HG02943 (cell line): ENCODE results near the gene KCNJ1.

ENCODE experiments used
- ATAC-seq: cut with Tn5 transposase; IDR thresholded peaks from one replicate; pipeline ENCODE4 v1.9.1; 2021; ENCODE audit warnings: mild to moderate bottlenecking, low read depth, moderate library complexity; ENCODE audit not compliant: unreplicated experiment

KCNJ1 gene

DNA sequence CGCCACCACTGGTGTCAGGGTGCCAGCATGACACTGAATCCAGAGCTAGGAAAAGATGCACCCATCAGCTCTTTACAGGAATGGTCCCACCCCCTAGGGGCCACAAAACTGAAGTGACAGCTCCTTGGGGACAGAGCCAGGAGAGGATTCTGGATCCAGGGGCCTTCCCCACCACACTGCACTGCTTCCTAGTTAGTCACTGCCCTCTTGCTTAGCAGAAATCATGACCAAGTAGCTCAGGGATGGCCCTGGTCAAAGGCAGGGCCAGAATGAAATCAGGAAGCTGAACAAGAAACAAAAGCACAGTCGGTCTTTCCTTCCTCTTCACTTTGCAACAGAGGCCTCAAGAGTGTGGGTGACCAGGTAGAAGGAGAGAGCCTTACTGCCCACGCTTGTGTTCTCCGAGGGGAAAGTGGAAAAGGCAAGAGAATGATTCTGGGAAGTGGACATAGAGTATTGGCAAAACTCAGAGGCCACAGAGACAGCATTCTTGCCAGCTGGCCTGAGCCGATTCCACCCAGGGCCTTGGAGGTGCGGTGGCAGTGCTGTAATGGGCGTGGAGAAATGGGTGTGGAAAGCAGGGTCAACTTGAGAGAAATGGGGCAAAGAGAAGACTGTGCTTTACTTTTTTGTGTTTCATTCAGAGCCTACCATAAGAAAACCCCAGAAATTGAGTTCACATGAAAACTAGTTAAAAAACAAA, 39.8 kb downstream of the KCNJ1 start:
- no peak for ATAC-seq

GRCh38 chr11:128825050-128825784, 41.9 kb downstream of the KCNJ1 start:
- ATAC-seq = no peak

GRCh38 chr11:128824191-128825049, 42.7 kb downstream of the KCNJ1 start:
- no peak for ATAC-seq

DNA sequence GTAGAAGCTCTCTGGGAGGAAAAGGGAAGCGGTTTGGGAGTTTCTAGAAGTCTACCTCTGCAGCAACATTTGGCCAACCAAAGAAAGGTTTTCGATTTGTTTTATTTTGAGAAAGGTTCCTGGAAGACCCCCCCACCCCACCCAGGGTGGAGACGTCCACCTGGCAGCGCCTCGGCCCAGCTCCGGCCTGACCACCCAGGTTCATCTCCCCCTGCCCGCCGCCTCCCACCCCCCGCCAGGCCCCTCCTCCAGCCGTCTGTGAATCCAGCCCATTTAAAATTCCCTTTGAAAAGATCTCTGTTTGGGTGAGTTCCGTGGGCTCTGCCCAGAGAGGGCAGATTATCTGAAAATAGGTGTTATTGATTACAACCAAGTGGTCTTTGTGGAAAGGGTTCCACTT, 43.3 kb downstream of the KCNJ1 start:
- ATAC-seq = no peak

DNA sequence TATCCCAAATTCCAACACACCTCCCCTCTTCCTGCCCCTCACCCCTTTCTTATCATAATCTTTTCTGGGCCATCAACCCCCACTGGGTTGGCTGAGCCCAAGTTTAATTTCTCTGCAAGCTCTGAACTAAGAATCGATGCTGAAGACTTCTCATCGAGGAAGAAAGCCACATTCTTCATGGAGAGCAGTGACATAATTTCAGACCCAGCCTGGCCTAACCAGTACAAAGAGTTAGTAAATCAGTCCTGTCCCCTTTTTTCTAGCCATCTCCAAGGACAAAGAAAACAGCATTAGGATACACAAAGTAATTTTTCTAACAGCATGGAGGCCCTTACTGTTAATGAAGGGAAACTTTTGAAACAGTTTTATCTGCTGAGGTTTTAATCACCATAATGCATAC, 45.0 kb downstream of the KCNJ1 start:
- ATAC-seq = no peak

- ATAC-seq = no peak
Observed at GRCh38 chr11:128821556-128821955, 45.5 kb downstream of the KCNJ1 start.

GRCh38 chr11:128819198-128819597, 47.9 kb downstream of the KCNJ1 start:
- ATAC-seq = no peak

- no peak for ATAC-seq
Observed at GRCh38 chr11:128814856-128815705, 52.0 kb downstream of the KCNJ1 start.

DNA sequence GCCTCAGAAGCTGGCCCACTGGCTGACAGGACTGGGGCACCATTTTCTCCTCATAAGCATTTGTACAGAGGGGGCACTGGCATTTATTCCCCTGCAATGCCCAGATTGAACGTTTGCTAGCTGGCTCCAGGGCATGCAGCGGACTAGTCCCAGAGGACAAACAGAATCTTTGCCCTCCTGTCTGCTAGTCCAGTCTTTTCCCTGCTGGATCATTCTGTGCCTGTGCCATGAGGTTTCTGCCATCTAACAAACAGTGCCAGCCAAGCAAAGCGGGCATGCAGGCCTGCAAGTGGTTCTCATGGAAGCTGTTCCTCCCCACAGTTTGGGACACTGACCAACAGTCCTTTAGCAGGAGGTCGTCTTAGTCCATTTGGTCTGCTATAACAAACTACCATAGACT, 53.4 kb downstream of the KCNJ1 start:
- ATAC-seq = no peak

DNA sequence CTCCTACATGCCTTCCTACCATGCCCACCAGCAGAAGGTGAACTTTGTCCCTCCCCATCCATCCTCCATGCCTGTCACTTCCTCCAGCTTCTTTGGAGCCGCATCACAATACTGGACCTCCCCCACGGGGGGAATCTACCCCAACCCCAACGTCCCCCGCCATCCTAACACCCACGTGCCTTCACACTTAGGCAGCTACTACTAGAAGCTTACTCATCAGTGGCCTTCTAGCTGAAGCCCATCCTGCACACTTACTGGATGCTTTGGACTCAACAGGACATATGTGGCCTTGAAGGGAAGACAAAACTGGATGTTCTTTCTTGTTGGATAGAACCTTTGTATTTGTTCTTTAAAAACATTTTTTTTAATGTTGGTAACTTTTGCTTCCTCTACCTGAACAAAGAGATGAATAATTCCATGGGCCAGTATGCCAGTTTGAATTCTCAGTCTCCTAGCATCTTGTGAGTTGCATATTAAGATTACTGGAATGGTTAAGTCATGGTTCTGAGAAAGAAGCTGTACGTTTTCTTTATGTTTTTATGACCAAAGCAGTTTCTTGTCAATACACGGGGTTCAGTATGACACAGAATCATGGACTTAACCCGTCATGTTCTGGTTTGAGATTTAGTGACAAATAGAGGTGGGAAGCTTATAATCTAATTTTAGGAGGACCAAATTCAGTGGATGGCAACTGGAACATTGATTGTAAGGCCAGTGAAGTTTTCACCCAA, 56.1 kb downstream of the KCNJ1 start:
- no peak for ATAC-seq

GRCh38 chr11:128809128-128809527, 58.0 kb downstream of the KCNJ1 start:
- no peak for ATAC-seq

GRCh38 chr11:128807909-128808308, 59.2 kb downstream of the KCNJ1 start:
- ATAC-seq = no peak

- ATAC-seq = no peak
Observed at GRCh38 chr11:128806506-128807261, 60.4 kb downstream of the KCNJ1 start.

GRCh38 chr11:128804481-128804880, 62.6 kb downstream of the KCNJ1 start:
- no peak for ATAC-seq

- no peak for ATAC-seq
Observed at GRCh38 chr11:128803449-128804245, 63.4 kb downstream of the KCNJ1 start.

GRCh38 chr11:128803011-128803410, 64.1 kb downstream of the KCNJ1 start:
- ATAC-seq = no peak

DNA sequence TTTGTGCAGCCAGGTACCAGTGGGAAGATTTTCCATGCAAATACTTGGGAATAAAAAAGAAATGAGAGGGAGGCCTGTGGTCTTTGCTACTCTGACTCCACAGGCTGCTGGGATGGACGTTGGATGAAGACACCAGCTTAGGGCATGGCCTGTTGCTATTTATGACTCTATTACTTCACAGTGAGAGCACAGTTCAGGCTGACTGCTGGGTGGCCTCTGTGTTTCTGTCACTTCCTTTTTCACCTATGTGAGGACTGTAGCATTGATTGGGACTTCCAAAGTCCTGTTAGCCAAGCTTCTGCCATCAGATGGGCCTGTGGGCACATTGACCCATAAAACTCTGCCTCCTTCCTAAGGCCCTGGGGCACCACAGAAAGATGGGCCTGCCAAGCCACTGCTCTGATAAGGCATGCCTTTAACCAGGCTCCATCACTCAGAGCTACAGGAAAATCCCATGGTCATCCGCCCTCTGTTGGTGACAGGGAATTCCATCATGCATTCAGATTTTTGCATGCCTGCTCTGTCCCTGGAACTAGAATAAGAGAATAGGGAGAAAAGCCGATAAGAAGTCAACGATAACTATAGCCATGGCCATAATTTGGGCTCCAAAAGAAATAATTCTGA, 64.6 kb downstream of the KCNJ1 start:
- ATAC-seq = no peak
